ENCODE results near the gene SLC7A10.
"Not testable (repeated sequence)": the region's sequence is repeated elsewhere in the genome, so short reads cannot be mapped to it uniquely, and the experiment has no call there.

The SLC7A10 gene

DNA sequence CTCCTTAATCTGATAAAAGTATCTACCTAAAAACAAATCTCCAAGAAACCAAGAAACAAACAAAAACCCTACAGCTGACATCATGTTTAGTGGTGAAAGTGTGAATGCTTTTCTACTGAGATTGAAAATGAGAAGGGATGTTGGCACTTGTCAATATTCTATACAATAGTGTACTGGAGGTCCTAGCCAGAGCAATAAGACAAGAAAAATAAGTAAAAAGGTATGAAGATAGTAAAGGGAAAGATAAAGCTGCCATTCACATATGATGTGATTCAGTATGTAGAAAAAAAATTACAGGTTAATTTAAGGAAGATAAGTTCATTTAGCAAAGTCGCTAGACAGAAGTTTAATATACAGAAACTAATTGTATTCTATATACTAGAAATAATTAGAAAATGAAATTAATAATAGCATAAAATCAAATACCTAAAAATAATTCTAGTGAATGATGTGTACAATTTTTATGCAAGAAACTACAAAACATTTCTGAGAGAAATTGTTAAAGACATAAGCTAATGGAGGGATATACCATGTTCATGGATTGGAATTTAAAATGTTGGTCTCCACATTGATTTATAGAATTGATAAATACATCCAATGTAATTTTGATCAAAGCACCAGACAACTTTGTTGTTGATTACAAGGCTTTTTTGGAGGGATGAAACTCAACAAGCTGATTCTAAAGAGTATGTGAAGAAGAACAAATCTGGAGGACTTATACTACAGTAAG lies 2.4 kb upstream of the SLC7A10 start:
- Histone ChIP-seq H3K36me3 (ENCODE audit: insufficient read depth, low read length) (no peaks in the 10 kb centered on the region), H3K4me3 (ENCODE audit: low read length) (no peak overlapping the region), H2AFZ (ENCODE audit: low read depth, low read length) (no peak overlapping the region), H3K27me3 (ENCODE audit: insufficient read depth, low read length) (peaks cover 50% of the 10 kb centered on the region), H3K9me3 (ENCODE audit: low read length) (peaks cover 15% of the 10 kb centered on the region), H3K4me1 (ENCODE audit: insufficient read depth, low read length) (no peaks in the 10 kb centered on the region)

DNA sequence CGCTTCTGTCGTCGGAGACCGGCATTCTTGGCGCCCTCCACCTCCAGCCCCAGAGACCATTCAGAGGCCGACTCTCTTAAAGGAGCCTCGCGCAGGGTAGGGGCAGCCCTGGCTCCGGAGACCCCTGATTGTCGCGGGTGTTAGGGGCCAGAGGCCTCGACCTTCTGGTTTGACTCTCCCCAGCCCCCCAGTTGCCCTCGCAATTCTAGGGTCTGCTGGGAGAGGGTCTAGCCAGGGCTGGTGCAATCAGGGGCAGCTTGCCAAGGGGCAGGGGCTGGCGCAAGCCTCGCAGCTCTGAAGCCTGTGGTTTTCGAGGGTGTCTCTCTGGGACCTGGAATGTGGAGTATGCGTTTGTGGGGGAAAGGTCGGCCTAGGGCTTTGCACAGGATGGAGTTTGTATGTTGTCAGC lies 1.6 kb upstream of the SLC7A10 start:
- H3K36me3 ChIP-seq (ENCODE audit: insufficient read depth, low read length) = no peaks in the 10 kb centered on the region
- H3K9me3 ChIP-seq (ENCODE audit: low read length) = peaks cover 15% of the 10 kb centered on the region
- no peaks in the 10 kb centered on the region for H3K4me1 ChIP-seq (ENCODE audit: insufficient read depth, low read length)
- H3K4me3 ChIP-seq (ENCODE audit: low read length) = no peak overlapping the region
- peaks cover 55% of the 10 kb centered on the region for H3K27me3 ChIP-seq (ENCODE audit: insufficient read depth, low read length)
- H2AFZ ChIP-seq (ENCODE audit: low read depth, low read length) = no peak overlapping the region

DNA sequence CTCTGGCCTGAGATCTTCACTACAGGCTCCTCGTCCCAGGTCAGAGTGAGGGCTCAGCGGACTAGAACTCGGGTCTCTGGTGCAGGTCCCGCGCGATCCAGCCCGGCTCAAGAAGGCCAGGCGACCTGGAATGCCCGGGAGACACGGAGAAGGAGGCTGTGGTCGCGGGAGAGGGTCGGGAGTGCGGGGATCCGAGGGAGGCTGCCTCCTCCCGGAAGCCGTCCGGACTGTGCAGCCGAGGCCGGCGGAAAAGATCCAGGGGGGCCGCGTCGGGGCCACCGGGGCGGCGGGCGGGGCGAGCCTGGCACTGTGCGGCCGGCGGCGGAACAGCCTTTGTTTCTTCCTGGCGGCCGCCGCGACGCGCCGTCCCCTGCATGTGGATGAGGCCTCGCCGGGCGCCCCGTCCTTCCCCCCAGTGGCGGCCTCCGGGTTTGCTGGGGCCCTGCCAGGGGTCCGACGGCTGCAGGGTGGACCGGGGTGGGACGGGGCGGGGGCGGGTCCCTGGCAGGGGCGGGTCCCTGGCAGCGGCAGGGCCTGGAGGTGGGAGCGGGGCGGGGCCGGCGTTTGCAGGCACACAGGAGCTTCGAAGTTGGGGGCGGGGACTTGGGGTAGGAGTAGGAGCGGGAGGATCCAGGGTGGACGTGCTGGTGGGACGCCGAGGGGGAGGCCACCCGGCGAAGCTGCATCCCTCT lies 1.0 kb upstream of the SLC7A10 start:
- Histone ChIP-seq H3K4me3 (ENCODE audit: low read length) (no peak overlapping the region), H3K36me3 (ENCODE audit: insufficient read depth, low read length) (no peaks in the 10 kb centered on the region), H3K4me1 (ENCODE audit: insufficient read depth, low read length) (no peaks in the 10 kb centered on the region), H3K9me3 (ENCODE audit: low read length) (peaks cover 15% of the 10 kb centered on the region), H2AFZ (ENCODE audit: low read depth, low read length) (no peak overlapping the region), H3K27me3 (ENCODE audit: insufficient read depth, low read length) (peaks cover 58% of the 10 kb centered on the region)

GRCh38 chr19:33224694-33225457 lies 774 bp downstream of the SLC7A10 start:
- Histone ChIP-seq H2AFZ (ENCODE audit: low read depth, low read length) (no peak overlapping the region), H3K36me3 (ENCODE audit: insufficient read depth, low read length) (no peaks in the 10 kb centered on the region), H3K27me3 (ENCODE audit: insufficient read depth, low read length) (peaks cover 66% of the 10 kb centered on the region), H3K4me3 (ENCODE audit: low read length) (no peak overlapping the region), H3K9me3 (ENCODE audit: low read length) (peaks cover 15% of the 10 kb centered on the region), H3K4me1 (ENCODE audit: insufficient read depth, low read length) (no peaks in the 10 kb centered on the region)

DNA sequence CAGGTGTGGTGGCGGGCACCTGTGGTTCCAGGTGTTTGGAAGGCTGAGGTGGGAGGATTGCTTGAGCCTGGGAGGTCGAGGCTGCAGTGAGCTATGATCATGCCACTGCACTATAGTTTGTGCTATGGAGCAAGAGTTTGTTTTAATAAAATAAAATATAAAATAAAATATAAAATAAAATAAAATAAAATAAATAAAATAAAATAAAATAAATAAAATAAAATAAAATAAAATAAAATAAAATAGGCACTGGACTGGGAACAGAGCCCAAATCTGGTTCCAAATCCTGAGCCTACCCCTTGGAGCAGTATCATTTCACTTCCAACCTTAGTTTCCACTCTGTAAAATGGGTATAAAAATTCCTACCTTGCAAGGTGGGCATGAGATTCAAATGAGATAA lies 3.4 kb downstream of the SLC7A10 start:
- H3K4me3 ChIP-seq (ENCODE audit: low read length); H3K36me3 ChIP-seq (ENCODE audit: insufficient read depth, low read length); H2AFZ ChIP-seq (ENCODE audit: low read depth, low read length); H3K4me1 ChIP-seq (ENCODE audit: insufficient read depth, low read length); H3K9me3 ChIP-seq (ENCODE audit: low read length): not testable (repeated sequence)
- peaks cover 55% of the 10 kb centered on the region for H3K27me3 ChIP-seq (ENCODE audit: insufficient read depth, low read length)

GRCh38 chr19:33221638-33222037 lies 4.0 kb downstream of the SLC7A10 start:
- Histone ChIP-seq H3K4me3 (ENCODE audit: low read length) (no peak overlapping the region), H3K9me3 (ENCODE audit: low read length) (no peaks in the 10 kb centered on the region), H3K4me1 (ENCODE audit: insufficient read depth, low read length) (peaks cover 6% of the 10 kb centered on the region), H2AFZ (ENCODE audit: low read depth, low read length) (no peak overlapping the region), H3K27me3 (ENCODE audit: insufficient read depth, low read length) (peaks cover 50% of the 10 kb centered on the region), H3K36me3 (ENCODE audit: insufficient read depth, low read length) (no peaks in the 10 kb centered on the region)

GRCh38 chr19:33220735-33221134 lies 4.9 kb downstream of the SLC7A10 start:
- Histone ChIP-seq H3K9me3 (ENCODE audit: low read length) (no peaks in the 10 kb centered on the region), H3K4me3 (ENCODE audit: low read length) (no peak overlapping the region), H3K4me1 (ENCODE audit: insufficient read depth, low read length) (peaks cover 6% of the 10 kb centered on the region), H3K27me3 (ENCODE audit: insufficient read depth, low read length) (peaks cover 41% of the 10 kb centered on the region), H3K36me3 (ENCODE audit: insufficient read depth, low read length) (no peaks in the 10 kb centered on the region), H2AFZ (ENCODE audit: low read depth, low read length) (no peak overlapping the region)

DNA sequence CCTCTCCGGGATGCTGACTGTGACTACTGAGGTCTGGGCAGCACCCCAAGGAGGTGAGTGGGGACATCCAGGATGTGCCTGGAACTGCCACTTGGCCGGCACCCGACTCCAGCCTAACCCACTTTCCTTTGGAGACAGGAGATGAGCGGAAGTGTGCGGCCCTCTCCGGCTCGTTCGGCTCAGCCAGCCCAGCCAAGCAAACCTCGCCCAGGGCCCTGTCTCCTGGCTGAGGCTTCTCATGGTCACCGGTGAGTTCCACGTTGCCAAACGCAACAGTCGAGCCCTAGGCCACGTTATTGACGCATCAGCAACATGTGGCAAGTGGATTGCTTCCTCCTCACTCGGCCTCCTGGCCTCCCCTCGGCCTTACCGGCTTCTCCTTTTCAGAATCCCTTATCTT lies 5.5 kb downstream of the SLC7A10 start:
- H3K4me1 ChIP-seq (ENCODE audit: insufficient read depth, low read length) = peaks cover 6% of the 10 kb centered on the region
- peaks cover 36% of the 10 kb centered on the region for H3K27me3 ChIP-seq (ENCODE audit: insufficient read depth, low read length)
- no peaks in the 10 kb centered on the region for H3K36me3 ChIP-seq (ENCODE audit: insufficient read depth, low read length)
- no peaks in the 10 kb centered on the region for H3K9me3 ChIP-seq (ENCODE audit: low read length)
- no peak overlapping the region for H3K4me3 ChIP-seq (ENCODE audit: low read length)
- no peak overlapping the region for H2AFZ ChIP-seq (ENCODE audit: low read depth, low read length)

DNA sequence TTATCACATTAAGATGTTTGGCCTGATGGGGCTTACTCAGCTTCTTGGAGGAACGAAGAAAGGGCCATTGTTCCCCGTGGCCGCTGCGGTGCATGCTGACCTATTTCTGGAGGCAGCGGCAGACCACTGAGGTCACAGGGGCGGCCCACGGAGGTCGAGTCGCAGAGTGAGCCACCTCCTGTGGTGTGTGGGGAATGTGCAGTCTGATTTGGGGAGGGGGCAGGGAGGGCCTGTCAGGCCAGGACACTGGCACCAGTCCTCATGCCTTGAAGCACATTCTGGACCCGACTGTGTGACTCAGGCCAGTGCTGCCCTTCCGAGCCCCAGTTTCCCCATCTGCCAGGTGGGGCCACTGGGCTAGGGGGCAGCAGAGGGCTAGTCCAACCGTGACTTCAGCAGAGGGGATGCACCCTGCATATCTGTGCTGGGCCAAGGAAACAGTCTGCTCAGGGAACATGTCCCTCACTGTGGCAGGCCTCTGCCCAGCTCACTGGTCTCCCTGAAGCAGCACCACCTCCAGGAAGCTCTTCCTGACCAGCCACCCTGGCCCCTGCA lies 6.3 kb downstream of the SLC7A10 start:
- H3K4me3 ChIP-seq (ENCODE audit: low read length) = no peak overlapping the region
- H3K9me3 ChIP-seq (ENCODE audit: low read length) = no peaks in the 10 kb centered on the region
- peaks cover 6% of the 10 kb centered on the region for H3K4me1 ChIP-seq (ENCODE audit: insufficient read depth, low read length)
- peaks cover 28% of the 10 kb centered on the region for H3K27me3 ChIP-seq (ENCODE audit: insufficient read depth, low read length)
- H2AFZ ChIP-seq (ENCODE audit: low read depth, low read length) = no peak overlapping the region
- no peaks in the 10 kb centered on the region for H3K36me3 ChIP-seq (ENCODE audit: insufficient read depth, low read length)

- H3K4me3 ChIP-seq (ENCODE audit: low read length) = no peak overlapping the region
- H3K9me3 ChIP-seq (ENCODE audit: low read length) = no peaks in the 10 kb centered on the region
- peaks cover 18% of the 10 kb centered on the region for H3K27me3 ChIP-seq (ENCODE audit: insufficient read depth, low read length)
- peaks cover 6% of the 10 kb centered on the region for H3K4me1 ChIP-seq (ENCODE audit: insufficient read depth, low read length)
- H2AFZ ChIP-seq (ENCODE audit: low read depth, low read length) = no peak overlapping the region
- H3K36me3 ChIP-seq (ENCODE audit: insufficient read depth, low read length) = no peaks in the 10 kb centered on the region
Measured at GRCh38 chr19:33217881-33218280, 7.8 kb downstream of the SLC7A10 start.

GRCh38 chr19:33216198-33216830 lies 9.3 kb downstream of the SLC7A10 start:
- Histone ChIP-seq H3K4me1 (ENCODE audit: insufficient read depth, low read length) (peaks cover 6% of the 10 kb centered on the region), H3K4me3 (ENCODE audit: low read length) (no peak overlapping the region), H3K9me3 (ENCODE audit: low read length) (no peaks in the 10 kb centered on the region), H3K36me3 (ENCODE audit: insufficient read depth, low read length) (no peaks in the 10 kb centered on the region), H2AFZ (ENCODE audit: low read depth, low read length) (no peak overlapping the region), H3K27me3 (ENCODE audit: insufficient read depth, low read length) (peaks cover 5% of the 10 kb centered on the region)

DNA sequence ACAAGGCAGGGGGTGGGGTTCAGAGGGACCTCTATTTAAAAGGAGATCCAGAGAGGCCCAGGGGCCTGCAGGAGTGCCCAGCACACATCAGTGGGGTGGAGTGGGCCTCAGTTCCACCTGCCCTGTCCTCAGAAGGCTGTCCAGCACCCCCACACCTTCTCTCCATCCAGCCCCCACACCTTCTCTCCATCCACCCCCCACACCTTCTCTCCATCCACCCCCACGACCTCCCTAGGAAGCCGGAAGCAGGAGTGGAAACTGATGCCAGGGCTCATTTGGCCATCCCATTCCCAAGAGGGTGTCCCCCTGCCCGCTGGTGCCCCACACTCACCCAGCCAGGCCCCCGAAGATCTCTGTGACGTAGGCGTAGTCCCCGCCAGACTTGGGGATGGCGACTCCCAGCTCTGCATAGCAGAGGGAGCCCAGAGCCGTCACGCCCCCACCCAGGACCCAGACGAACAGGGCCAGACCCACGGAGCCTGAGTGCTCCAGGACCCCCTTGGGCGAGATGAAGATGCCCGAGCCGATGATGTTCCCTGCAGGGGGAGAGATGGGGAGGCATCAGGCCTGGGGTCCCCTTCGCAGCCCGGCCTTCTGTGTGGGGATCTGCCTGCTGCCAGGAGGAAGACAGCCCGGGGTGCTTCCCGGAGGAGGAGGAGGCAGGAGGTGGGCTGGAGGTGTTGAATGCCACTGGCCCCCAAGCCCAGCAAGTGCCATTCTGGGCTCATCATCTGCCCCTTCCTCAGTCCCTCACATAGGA lies 10.0 kb downstream of the SLC7A10 start:
- Histone ChIP-seq H3K27me3 (ENCODE audit: insufficient read depth, low read length) (peaks cover 1% of the 10 kb centered on the region), H3K36me3 (ENCODE audit: insufficient read depth, low read length) (no peaks in the 10 kb centered on the region), H2AFZ (ENCODE audit: low read depth, low read length) (no peak overlapping the region), H3K4me3 (ENCODE audit: low read length) (no peak overlapping the region), H3K9me3 (ENCODE audit: low read length) (no peaks in the 10 kb centered on the region), H3K4me1 (ENCODE audit: insufficient read depth, low read length) (peaks cover 6% of the 10 kb centered on the region)

All from neuron (in vitro differentiated cells).